Heart right ventricle (tissue), 16 donors: ENCODE measurements around the gene DISC1. TPM values are rescaled to one million over a fixed set of nuclear protein-coding genes. Genes with fewer than 3 reads are reported as not detected.

Experiments used
- ATAC-seq, 8 donors: fragments of 200-7000 bp; cut with Tn5 transposase; one replicate each; pipeline ENCODE4 v1.9.1; 2020; ENCODE audit warnings: mild to moderate bottlenecking in 8 of 8, moderate library complexity in 8 of 8, moderate number of reproducible peaks in 1 of 8
- DNase-seq, 2 donors: peaks; one replicate each; pipeline ENCODE4 v3.0.0-alpha.2; 2020
- H3K27ac ChIP-seq, 10 donors: fragments of 200-600 bp; sonication (generic) in 2 of 10; one replicate each; pipeline versions ENCODE4 v1.5.0 to v1.8.0; 2020 to 2022; ENCODE audit warnings: mild to moderate bottlenecking in 3 of 10
- H3K27me3 ChIP-seq, 7 donors: fragments of 200-600 bp; one replicate each; pipeline ENCODE4 v1.8.0; 2021 to 2022; ENCODE audit warnings: mild to moderate bottlenecking in 2 of 7
- H3K36me3 ChIP-seq, 9 donors: fragments of 200-600 bp; sonication (generic) in 1 of 9; one replicate each; pipeline versions ENCODE4 v1.5.0 to v1.8.0; 2020 to 2022; ENCODE audit warnings: mild to moderate bottlenecking in 2 of 9
- H3K4me1 ChIP-seq, 9 donors: fragments of 200-600 bp; sonication (generic) in 1 of 9; one replicate each; pipeline versions ENCODE4 v1.5.0 to v1.8.0; 2020 to 2022; ENCODE audit warnings: mild to moderate bottlenecking in 4 of 9
- H3K4me3 ChIP-seq, 10 donors: fragments of 200-600 bp; sonication (generic) in 2 of 10; one replicate each; pipeline versions ENCODE4 v1.5.0 to v1.8.0; 2020 to 2022; ENCODE audit warnings: mild to moderate bottlenecking in 7 of 10, moderate library complexity in 2 of 10
- H3K9me3 ChIP-seq, 11 donors: fragments of 200-600 bp in 10 of 11; sonication (generic) in 2 of 11; one replicate each; pipeline versions ENCODE4 v1.5.0 to v1.8.0; 2013 to 2022; ENCODE audit warnings: mild to moderate bottlenecking in 2 of 11, control low read depth in 1 of 11, moderate library complexity in 1 of 11
- CTCF ChIP-seq, 9 donors: fragments of 200-600 bp; sonication (generic) in 2 of 9; IDR thresholded peaks; one replicate each; pipeline versions ENCODE4 v1.5.0 to v1.8.0; 2021 to 2022; ENCODE audit warnings: antibody characterized with exemption in 9 of 9, mild to moderate bottlenecking in 5 of 9, moderate library complexity in 1 of 9
- WGBS, 2 donors: extraction: QIAGEN DNeasy Blood & Tissue Kit; methylation state at CpG; one replicate each; pipeline ENCODE4 v1.1.7; 2013; ENCODE audit warnings: inconsistent platforms in 1 of 2; 5-methylcytosine and 5-hydroxymethylcytosine counted together
- intact Hi-C, 10 donors: fragments of 100-400 bp; cut with DNase I; formaldehyde crosslinking; loops; one replicate each; pipeline versions ENCODE4 v1.11.1 to v1.14.2; 2022
- polyA plus RNA-seq, 2 donors: library from polyadenylated mRNA; stranded (reverse); fragments of 200-250 nt; gene quantifications; one replicate each; pipeline ENCODE4 v1.2.3, GENCODE V29; 2013
- total RNA-seq, 10 donors: library from RNA; stranded (reverse); fragmentation: NEBNext Ultra II Directional in 3 of 10; extraction: Animal tissue kit (Norgen Biotek cat#: 25700) in 3 of 10; gene quantifications; one replicate each; pipeline versions ENCODE4 v1.2.1 to v1.2.4, GENCODE V29; 2021 to 2023
- donor health status: Arrhythmogenic right ventricular cardiomyopathy.
- donor health status: ischemic (EF 13 %, LVEDD 7.1; RV severe dilation, severe dysfunction).
- donor health status: healthy with polysubstance abuse.
- donor health status: DM: no; HTN: yes; CAD: no.
- donor health status: DM: no; HTN: no; CAD: no.
- donor health status: ischemic (EF 25% LVEDD 6.9; RV normal size, moderate dysfunction).
- donor health status: ischemic (EF 25% LVEDD 5.7; RV mildly dilated, moderate dysfunction).
- donor health status: healthy.
- donor health status: DM: yes; HTN: yes; CAD: no.
- donor health status: Ischemic cardiomyopathy.
- donor health status: ischemic (EF 35%, LVEDD 5.7; RV mildly dilated, moderate dysfunction).
- donor health status: nonischemic (EF 11% LVEDD 7.7; RV severe dilation, severe dysfunction).
- donor health status: DM: yes; HTN: yes; CAD: no.
- donor health status: PGD.
- donor health status: ischemic (EF 29% LVEDD 5.4; RV normal size, mild dysfunction).
- donor health status: nonischemic (EF 23%, LVEDD 6.1; RV moderate dilation, normal function).

The DISC1 gene
- total and polyA plus RNA-seq, 12 donors = 1.4 to 6.4 (median 4.0) TPM

DNA sequence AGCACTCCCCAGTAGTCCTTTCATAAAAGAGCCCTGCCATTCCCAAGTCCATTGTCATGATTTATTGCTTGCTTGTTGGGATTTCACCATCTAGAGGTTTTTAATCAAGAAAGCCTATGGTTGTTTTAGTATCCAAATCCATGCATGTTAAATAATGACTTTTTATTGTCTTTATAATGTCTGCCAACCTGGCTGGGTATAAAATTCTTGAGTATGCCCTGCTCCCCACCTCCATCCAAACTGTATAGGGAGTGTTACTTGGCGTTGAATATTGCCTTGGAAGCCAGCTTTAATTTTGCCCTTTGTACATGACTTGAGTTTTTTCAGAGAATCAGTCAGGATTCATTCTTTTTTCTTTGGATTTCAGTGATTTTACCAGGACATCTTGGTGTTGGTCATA is 44.2 kb downstream of the DISC1 start:
- peaks cover 0 to 13% (median 0%) of the 10 kb centered on the region in 9 donors for H3K4me1 ChIP-seq
- no peaks in the 10 kb centered on the region for H3K36me3 ChIP-seq
- WGBS, 2 donors = 90 to 97% methylated on average over 1 of the region's 1 CpG
- DNase-seq = no peak
- ATAC-seq = no peak
- no peak overlapping the region for H3K27ac ChIP-seq
- H3K4me3 ChIP-seq = no peak overlapping the region
- peaks cover 0 to 25% (median 16%) of the 10 kb centered on the region in 11 donors for H3K9me3 ChIP-seq
- intact Hi-C loops = no loop called here
- no peaks in the 10 kb centered on the region for H3K27me3 ChIP-seq
- no peak for TF ChIP-seq CTCF (IDR thresholded peaks at IDR 0.05)

DNA sequence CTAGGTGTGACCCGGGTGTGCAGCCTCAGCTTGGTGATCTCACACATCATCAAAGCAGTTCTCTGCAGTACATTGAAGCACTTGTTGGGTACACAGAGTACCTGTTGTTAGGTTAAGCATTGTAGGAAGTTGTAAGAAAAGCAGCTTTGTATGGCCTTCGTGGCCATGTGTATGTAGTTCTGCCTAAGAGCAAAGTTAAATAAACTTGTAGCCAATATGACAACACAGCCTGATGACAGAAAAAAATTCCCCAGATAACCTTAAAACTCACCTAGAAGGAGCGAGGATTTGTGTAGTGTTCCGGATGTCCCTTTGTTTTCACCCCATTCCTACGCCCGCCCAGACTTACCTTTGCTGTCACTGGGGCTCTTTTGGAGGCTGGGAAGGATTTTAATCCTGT is 48.0 kb downstream of the DISC1 start:
- H3K27ac ChIP-seq = no peak overlapping the region
- H3K27me3 ChIP-seq = no peaks in the 10 kb centered on the region
- H3K9me3 ChIP-seq = peaks cover 0 to 16% (median 12%) of the 10 kb centered on the region in 11 donors
- no peak for TF ChIP-seq CTCF (IDR thresholded peaks at IDR 0.05)
- no peak overlapping the region for H3K4me3 ChIP-seq
- ATAC-seq (no peak), DNase-seq (no peak)
- intact Hi-C loops = no loop called here
- H3K36me3 ChIP-seq = no peaks in the 10 kb centered on the region
- peaks cover 0 to 7% (median 0%) of the 10 kb centered on the region in 9 donors for H3K4me1 ChIP-seq
- WGBS, 2 donors = 93 to 97% methylated on average over 6 of the region's 6 CpGs

DNA sequence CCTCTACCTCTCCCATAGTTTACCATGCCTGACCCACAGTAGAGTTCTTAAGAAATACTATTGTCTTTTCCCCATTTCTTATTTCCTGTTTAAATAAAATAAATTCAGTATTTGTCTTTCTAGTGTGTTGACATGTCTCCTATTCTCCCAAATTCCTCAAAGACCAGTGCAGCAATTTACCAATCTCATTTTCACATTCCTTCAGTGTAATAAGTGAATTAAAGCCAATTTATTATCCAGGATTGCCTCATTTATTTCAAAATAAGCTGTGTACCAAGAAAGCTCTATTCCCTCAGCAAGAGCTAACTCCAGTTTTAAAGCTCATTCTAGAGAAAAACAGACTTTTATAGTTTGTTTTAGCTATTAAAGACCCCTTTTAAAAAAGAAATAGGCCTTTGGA is 49.9 kb downstream of the DISC1 start:
- intact Hi-C loops = no loop called here
- no peak overlapping the region for H3K4me3 ChIP-seq
- peak overlapping the region in 1 of 10 donors; percentile 26 for H3K27ac ChIP-seq
- no peaks in the 10 kb centered on the region for H3K9me3 ChIP-seq
- H3K36me3 ChIP-seq = no peaks in the 10 kb centered on the region
- peaks cover 0 to 7% (median 0%) of the 10 kb centered on the region in 9 donors for H3K4me1 ChIP-seq
- peak in 2 of 8 donors; percentile 17 to 34 for ATAC-seq
- no peak for DNase-seq
- H3K27me3 ChIP-seq = no peaks in the 10 kb centered on the region
- no peak for TF ChIP-seq CTCF (IDR thresholded peaks at IDR 0.05)

DNA sequence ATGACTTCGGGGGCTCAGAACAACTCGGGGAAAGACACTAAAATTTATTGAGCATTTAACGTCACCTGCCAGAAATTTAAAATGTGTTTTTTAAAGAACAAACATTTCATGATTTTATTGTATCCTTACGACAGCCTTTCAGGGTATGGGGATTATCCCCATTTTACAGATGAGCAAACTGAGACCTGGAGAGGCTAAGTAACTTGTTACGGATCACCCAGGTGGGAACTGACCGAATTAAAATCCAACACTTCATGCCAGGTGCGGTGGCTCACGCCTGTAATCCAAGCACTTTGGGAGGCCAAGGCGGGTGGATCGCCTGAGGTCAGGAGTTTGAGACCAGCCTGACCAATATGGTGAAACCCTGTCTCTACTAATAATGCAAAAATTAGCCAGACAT is 50.9 kb downstream of the DISC1 start:
- TF ChIP-seq CTCF (IDR thresholded peaks at IDR 0.05) = no peak
- WGBS, 2 donors = 98% methylated on average over 10 of the region's 10 CpGs
- no peaks in the 10 kb centered on the region for H3K36me3 ChIP-seq
- intact Hi-C loops = no loop called here
- DNase-seq = no peak
- H3K4me1 ChIP-seq = peaks cover 0 to 7% (median 0%) of the 10 kb centered on the region in 9 donors
- no peaks in the 10 kb centered on the region for H3K27me3 ChIP-seq
- no peak overlapping the region for H3K27ac ChIP-seq
- H3K9me3 ChIP-seq = no peaks in the 10 kb centered on the region
- ATAC-seq = no peak
- H3K4me3 ChIP-seq = no peak overlapping the region
